ENCODE measurements around the gene CNR1.
"Not testable (repeated sequence)": the region's sequence is repeated elsewhere in the genome, so short reads cannot be mapped to it uniquely, and the experiment has no call there.

Gene CNR1
- 0 to 0.24 (median 0) reads per million in 9 experiments for total RNA-seq

DNA sequence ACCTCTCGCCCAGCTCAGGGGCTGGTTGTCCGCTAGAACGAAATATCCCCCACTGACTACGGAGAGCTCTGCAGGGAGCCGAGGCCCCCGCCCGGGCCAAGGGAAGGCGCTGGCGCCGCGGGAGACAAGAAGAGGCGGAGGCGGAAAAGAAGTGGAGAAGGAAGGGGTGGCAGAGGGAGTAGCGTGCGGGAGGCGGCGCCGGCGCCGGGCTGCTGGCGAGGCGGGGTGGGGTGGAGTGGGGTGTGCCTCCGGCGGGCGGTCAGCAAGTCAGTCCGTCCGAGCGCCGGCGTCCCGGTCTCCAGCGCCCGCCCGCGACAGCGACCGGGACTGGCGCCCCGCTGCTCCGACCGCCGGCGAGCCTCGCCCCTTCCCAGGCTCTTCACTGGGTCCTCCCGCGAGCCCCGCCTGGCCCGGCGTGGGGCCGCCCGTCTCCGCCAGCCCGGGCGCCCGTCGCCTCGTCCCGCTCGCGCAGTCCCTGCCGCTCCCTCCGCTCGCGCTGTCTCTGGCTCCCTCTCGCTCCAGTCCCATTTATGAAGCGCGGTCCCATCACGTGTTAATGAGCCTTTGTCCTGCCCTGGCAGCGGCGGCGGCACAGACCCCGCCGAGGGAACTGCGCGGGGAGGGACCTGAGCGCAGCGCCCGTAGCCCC is at the start of gene CNR1:
TSS of gene CNR1 (minus strand) at position 504 of the 649 bp plus-strand sequence. CDS start 21,073 bp downstream, outside the sequence.
- ATAC-seq (replicated peaks) (peak; percentile 22), DNase-seq (no peak)
- Mint-ChIP-seq H3K9me3 (no peaks in the 10 kb centered on the region), H3K4me3 (peak within 1 kb of the TSS; percentile 71 to 82), H3K27ac (peak within 1 kb of the TSS in 1 of 2 donors; percentile 17), H3K27me3 (peaks cover 65 to 75% of the 10 kb centered on the region in 2 donors), H3K4me1 (ENCODE audit: low read depth in 2 of 2) (peaks cover 10 to 12% of the 10 kb centered on the region in 2 donors), H3K36me3 (ENCODE audit: insufficient read depth) (no peaks in the 10 kb centered on the region)

GRCh38 chr6:88211446-88211845 is 45.3 kb upstream of the CNR1 start:
- H3K4me3 Mint-ChIP-seq: no peak overlapping the region
- H3K27ac Mint-ChIP-seq: no peak overlapping the region
- DNase-seq: no peak
- H3K4me1 Mint-ChIP-seq (ENCODE audit: low read depth in 2 of 2): no peaks in the 10 kb centered on the region
- H3K9me3 Mint-ChIP-seq: no peaks in the 10 kb centered on the region
- H3K27me3 Mint-ChIP-seq: peaks cover 6 to 13% of the 10 kb centered on the region in 2 donors
- no peak for ATAC-seq (replicated peaks)
- H3K36me3 Mint-ChIP-seq (ENCODE audit: insufficient read depth): no peaks in the 10 kb centered on the region

GRCh38 chr6:88209301-88209700 is 43.2 kb upstream of the CNR1 start:
- no peak for DNase-seq
- H3K4me1 Mint-ChIP-seq (ENCODE audit: low read depth in 2 of 2): no peaks in the 10 kb centered on the region
- peaks cover 0 to 15% of the 10 kb centered on the region in 2 donors for H3K9me3 Mint-ChIP-seq
- no peak overlapping the region for H3K27ac Mint-ChIP-seq
- no peak overlapping the region for H3K4me3 Mint-ChIP-seq
- H3K36me3 Mint-ChIP-seq (ENCODE audit: insufficient read depth): no peaks in the 10 kb centered on the region
- peaks cover 6 to 13% of the 10 kb centered on the region in 2 donors for H3K27me3 Mint-ChIP-seq
- ATAC-seq (replicated peaks): no peak

- Mint-ChIP-seq H3K4me3 (no peak overlapping the region), H3K9me3 (peaks cover 0 to 16% of the 10 kb centered on the region in 2 donors), H3K27ac (no peak overlapping the region), H3K27me3 (peaks cover 6 to 13% of the 10 kb centered on the region in 2 donors), H3K4me1 (ENCODE audit: low read depth in 2 of 2) (no peaks in the 10 kb centered on the region), H3K36me3 (ENCODE audit: insufficient read depth) (no peaks in the 10 kb centered on the region)
- ATAC-seq (replicated peaks) (no peak), DNase-seq (no peak)
Measured at GRCh38 chr6:88208726-88209125, 42.6 kb upstream of the CNR1 start.

- DNase-seq; H3K4me1 Mint-ChIP-seq (ENCODE audit: low read depth in 2 of 2); H3K36me3 Mint-ChIP-seq (ENCODE audit: insufficient read depth); ATAC-seq (replicated peaks); H3K27me3 Mint-ChIP-seq; H3K4me3 Mint-ChIP-seq; H3K27ac Mint-ChIP-seq: not testable (repeated sequence)
- H3K9me3 Mint-ChIP-seq: peaks cover 3 to 16% of the 10 kb centered on the region in 2 donors
Measured at GRCh38 chr6:88201734-88202133, 35.6 kb upstream of the CNR1 start.

GRCh38 chr6:88184921-88185320 is 18.8 kb upstream of the CNR1 start:
- H3K4me3 Mint-ChIP-seq: no peak overlapping the region
- H3K9me3 Mint-ChIP-seq: peaks cover 0 to 8% of the 10 kb centered on the region in 2 donors
- DNase-seq (no peak), ATAC-seq (replicated peaks) (no peak)
- H3K36me3 Mint-ChIP-seq (ENCODE audit: insufficient read depth): no peaks in the 10 kb centered on the region
- peaks cover 21 to 39% of the 10 kb centered on the region in 2 donors for H3K27me3 Mint-ChIP-seq
- no peaks in the 10 kb centered on the region for H3K4me1 Mint-ChIP-seq (ENCODE audit: low read depth in 2 of 2)
- no peak overlapping the region for H3K27ac Mint-ChIP-seq

DNA sequence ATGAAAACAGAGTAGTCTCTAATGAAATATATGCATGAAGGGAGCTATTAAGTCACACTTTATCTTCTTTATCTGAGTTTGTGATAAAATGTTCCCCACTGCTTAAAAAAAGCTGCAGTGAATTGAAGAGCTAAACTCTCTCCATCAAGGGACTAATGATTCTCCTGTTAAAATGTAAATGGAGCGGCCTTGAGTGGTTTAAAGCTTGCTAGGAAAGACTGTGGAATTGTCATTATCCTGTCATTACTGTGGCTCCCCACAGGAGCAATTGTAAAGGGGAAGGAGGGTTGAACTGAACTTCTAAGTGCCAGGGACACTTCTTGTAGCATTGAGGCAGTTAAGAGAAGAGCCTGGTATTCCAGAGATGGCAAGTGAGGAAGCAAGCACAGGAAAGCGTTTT is 17.3 kb upstream of the CNR1 start:
- H3K27me3 Mint-ChIP-seq: peaks cover 27 to 46% of the 10 kb centered on the region in 2 donors
- DNase-seq: no peak

DNA sequence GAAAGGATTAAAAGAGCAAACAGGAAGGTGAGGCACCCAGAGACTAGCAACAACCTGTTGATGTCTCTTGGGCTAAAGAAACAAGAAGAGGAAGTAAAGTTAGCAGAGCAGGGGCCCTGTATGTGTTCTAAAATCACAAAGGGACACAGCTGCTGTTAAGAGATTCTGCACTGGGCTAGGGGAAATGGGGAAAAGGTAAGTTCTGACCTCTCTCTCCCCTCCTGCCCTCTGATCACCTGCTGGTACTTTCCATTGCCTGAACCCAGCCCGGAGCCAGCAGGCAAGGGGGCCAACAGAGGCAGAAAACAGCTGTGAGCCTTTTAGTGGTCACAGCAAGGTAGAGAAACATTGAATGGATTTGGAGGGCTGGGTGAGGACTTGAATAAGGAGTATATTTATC is 13.5 kb upstream of the CNR1 start:
- Mint-ChIP-seq H3K36me3 (ENCODE audit: insufficient read depth) (no peaks in the 10 kb centered on the region), H3K4me3 (no peak overlapping the region), H3K9me3 (peaks cover 0 to 8% of the 10 kb centered on the region in 2 donors), H3K27ac (no peak overlapping the region), H3K27me3 (peaks cover 41 to 46% of the 10 kb centered on the region in 2 donors), H3K4me1 (ENCODE audit: low read depth in 2 of 2) (no peaks in the 10 kb centered on the region)
- DNase-seq (no peak), ATAC-seq (replicated peaks) (no peak)

More for the DNA sequence above, 17.3 kb upstream of the CNR1 start:
- H3K27ac Mint-ChIP-seq: no peak overlapping the region
- ATAC-seq (replicated peaks): no peak
- no peaks in the 10 kb centered on the region for H3K4me1 Mint-ChIP-seq (ENCODE audit: low read depth in 2 of 2)
- peaks cover 0 to 8% of the 10 kb centered on the region in 2 donors for H3K9me3 Mint-ChIP-seq
- no peaks in the 10 kb centered on the region for H3K36me3 Mint-ChIP-seq (ENCODE audit: insufficient read depth)
- no peak overlapping the region for H3K4me3 Mint-ChIP-seq

DNA sequence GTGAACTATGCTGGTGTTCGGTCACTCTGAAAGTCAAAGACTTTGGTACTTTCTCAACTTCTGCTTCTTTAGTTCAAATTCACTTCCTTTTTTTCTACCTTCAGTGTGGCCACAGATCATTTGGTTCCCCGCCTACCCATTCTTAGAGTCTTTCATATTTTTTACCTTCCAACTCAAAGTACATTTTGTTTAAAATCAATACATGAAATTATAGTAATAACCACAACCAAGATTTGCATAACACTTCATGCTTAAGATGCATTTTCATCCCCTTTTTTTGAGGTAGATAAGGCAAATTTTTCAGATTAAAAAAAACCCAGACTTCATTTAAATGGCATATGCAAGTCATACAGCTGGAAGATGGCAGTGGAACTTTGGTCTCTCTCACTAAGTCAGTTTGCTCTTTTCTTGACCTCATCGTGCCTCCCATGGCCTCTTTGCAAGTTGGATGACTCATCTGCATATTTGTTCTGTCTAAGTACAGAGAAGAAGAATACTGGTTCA is 11.9 kb upstream of the CNR1 start:
- Mint-ChIP-seq H3K27ac (no peak overlapping the region), H3K27me3 (peaks cover 37 to 52% of the 10 kb centered on the region in 2 donors), H3K36me3 (ENCODE audit: insufficient read depth) (peaks cover 3% of the 10 kb centered on the region), H3K4me3 (no peak overlapping the region), H3K9me3 (peaks cover 0 to 8% of the 10 kb centered on the region in 2 donors), H3K4me1 (ENCODE audit: low read depth in 2 of 2) (no peaks in the 10 kb centered on the region)
- peak; percentile 12 for ATAC-seq (replicated peaks)
- no peak for DNase-seq

DNA sequence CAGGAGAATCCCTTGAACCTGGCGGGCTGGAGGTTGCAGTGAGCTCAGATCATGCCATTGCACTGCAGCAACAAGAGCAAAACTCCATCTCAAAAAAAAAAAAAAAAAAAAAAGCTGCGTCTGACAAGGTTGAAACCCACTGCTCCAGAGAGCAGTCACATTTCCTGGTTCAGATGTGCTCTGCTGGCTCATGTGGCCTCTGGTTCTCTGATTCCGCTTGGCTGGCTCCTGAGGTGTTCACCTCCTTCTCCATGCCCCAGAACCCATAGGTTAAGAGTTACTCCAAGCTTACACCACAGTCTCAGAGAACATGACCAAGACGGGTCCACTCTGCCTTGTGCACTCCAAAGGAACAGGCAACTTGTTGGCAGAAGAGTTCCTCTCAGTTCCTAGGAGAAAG is 8.8 kb upstream of the CNR1 start:
- H3K27ac Mint-ChIP-seq: no peak overlapping the region

GRCh38 chr6:88171312-88171711 is 5.2 kb upstream of the CNR1 start:
- ATAC-seq (replicated peaks) (no peak), DNase-seq (no peak)
- peaks cover 5 to 6% of the 10 kb centered on the region in 2 donors for H3K4me1 Mint-ChIP-seq (ENCODE audit: low read depth in 2 of 2)
- no peak overlapping the region for H3K27ac Mint-ChIP-seq
- peaks cover 46 to 72% of the 10 kb centered on the region in 2 donors for H3K27me3 Mint-ChIP-seq
- H3K36me3 Mint-ChIP-seq (ENCODE audit: insufficient read depth): peaks cover 3% of the 10 kb centered on the region
- no peak overlapping the region for H3K4me3 Mint-ChIP-seq
- no peaks in the 10 kb centered on the region for H3K9me3 Mint-ChIP-seq

More for the DNA sequence above, 8.8 kb upstream of the CNR1 start:
- H3K9me3 Mint-ChIP-seq: no peaks in the 10 kb centered on the region
- no peaks in the 10 kb centered on the region for H3K4me1 Mint-ChIP-seq (ENCODE audit: low read depth in 2 of 2)
- peaks cover 37 to 56% of the 10 kb centered on the region in 2 donors for H3K27me3 Mint-ChIP-seq
- no peak overlapping the region for H3K4me3 Mint-ChIP-seq
- peaks cover 3% of the 10 kb centered on the region for H3K36me3 Mint-ChIP-seq (ENCODE audit: insufficient read depth)
- ATAC-seq (replicated peaks) (no peak), DNase-seq (no peak)

DNA sequence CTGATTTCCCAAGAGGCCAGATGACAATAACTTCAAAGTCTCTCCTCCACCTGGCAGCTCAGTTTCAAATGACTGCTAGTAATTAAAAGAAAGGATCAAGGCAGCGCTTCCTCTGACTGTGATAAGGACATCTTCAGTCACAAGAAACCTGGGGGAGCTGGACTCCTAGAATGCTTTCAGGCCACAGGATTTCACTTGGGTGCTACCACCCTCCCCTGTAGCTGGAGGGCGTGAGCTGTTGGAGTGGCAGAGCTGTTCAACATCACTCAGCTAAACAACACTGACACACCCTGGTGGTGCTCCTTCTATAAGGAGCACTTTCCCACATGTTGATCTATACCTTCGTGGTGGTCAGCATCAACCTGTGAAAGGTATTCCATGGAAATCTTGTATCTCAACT is 2.2 kb upstream of the CNR1 start:
- ATAC-seq (replicated peaks): no peak
- Mint-ChIP-seq H3K36me3 (ENCODE audit: insufficient read depth) (no peaks in the 10 kb centered on the region), H3K27ac (no peak overlapping the region), H3K4me1 (ENCODE audit: low read depth in 2 of 2) (peaks cover 10 to 12% of the 10 kb centered on the region in 2 donors), H3K9me3 (no peaks in the 10 kb centered on the region), H3K4me3 (no peak overlapping the region), H3K27me3 (peaks cover 62 to 78% of the 10 kb centered on the region in 2 donors)
- DNase-seq: no peak

DNA sequence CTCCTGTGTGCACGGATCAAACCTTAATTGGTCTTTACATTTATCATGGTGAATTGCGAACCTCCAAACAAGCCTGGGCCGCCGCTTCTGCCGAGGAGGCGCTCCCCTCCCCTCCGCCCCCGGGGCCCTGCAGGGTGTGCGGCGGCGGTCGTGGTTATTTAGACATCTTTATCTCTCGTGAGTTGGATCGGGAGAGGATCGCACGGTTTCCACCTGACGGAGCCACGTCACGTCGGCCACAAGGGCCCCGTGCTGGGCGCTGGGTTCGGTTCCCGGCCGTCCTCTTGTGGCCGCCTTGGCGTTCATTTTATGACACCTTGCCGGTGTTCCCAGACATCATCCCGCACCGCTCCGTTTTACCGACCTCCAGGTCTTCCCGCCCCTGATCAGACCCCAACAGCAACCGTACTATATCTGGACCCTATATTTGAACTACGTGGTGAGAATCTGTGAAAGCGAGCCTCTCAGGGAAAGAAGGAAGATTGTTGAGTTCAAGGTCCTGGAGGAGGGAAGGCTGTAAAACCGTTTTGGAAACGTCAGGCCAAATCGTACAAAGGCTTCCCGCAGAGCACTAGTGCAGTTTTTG is 1.3 kb upstream of the CNR1 start:
- DNase-seq: no peak
- H3K4me1 Mint-ChIP-seq (ENCODE audit: low read depth in 2 of 2): peaks cover 10 to 12% of the 10 kb centered on the region in 2 donors
- H3K36me3 Mint-ChIP-seq (ENCODE audit: insufficient read depth): no peaks in the 10 kb centered on the region

More for the DNA sequence above, 1.3 kb upstream of the CNR1 start:
- Mint-ChIP-seq H3K27ac (no peak overlapping the region), H3K27me3 (peaks cover 60 to 80% of the 10 kb centered on the region in 2 donors), H3K4me3 (peak overlapping the region; percentile 65 to 72), H3K9me3 (no peaks in the 10 kb centered on the region)
- ATAC-seq (replicated peaks): peak; percentile 4

All from effector memory CD8-positive, alpha-beta T cell (primary cell).